SK-N-SH treated with all-trans-retinoic acid at 6 μM for 48 hours (cell line): ENCODE data around the gene C13orf46.

ENCODE experiments used
- ATAC-seq: fragments of 200-7000 bp; cut with Tn5 transposase; 3 replicates; pipeline ENCODE4 v1.9.1; 2020; ENCODE audit warnings: mild to moderate bottlenecking, moderate library complexity
- ARNTL ChIP-seq: fragments of 450-650 bp; formaldehyde crosslinking; IDR thresholded peaks from 2 replicates; pipeline ENCODE4 v1.5.0; 2020; ENCODE audit warnings: low read depth, mild to moderate bottlenecking, moderate library complexity, borderline replicate concordance
- BACH2 ChIP-seq: fragments of 250-450 bp; sonication (Bioruptor Pico); IDR thresholded peaks from 2 replicates; pipeline ENCODE4 v1.9.0; 2021; ENCODE audit warnings: mild to moderate bottlenecking, borderline replicate concordance
- CSDC2 ChIP-seq: fragments of 250-450 bp; sonication (Bioruptor Pico); IDR thresholded peaks from 2 replicates; pipeline ENCODE4 v1.5.0; 2020; ENCODE audit warnings: mild to moderate bottlenecking, moderate library complexity
- ESRRG ChIP-seq: fragments of 250-450 bp; sonication (Bioruptor Pico); IDR thresholded peaks from 2 replicates; pipeline ENCODE4 v1.6.1; 2021; ENCODE audit warnings: mild to moderate bottlenecking
- GLIS3 ChIP-seq: fragments of 250-450 bp; sonication (Bioruptor Pico); IDR thresholded peaks from 2 replicates; pipeline ENCODE4 v1.5.0; 2020; ENCODE audit warnings: mild to moderate bottlenecking, moderate library complexity
- ISL1 ChIP-seq: fragments of 250-450 bp; sonication (Bioruptor Pico); IDR thresholded peaks from 2 replicates; pipeline ENCODE4 v2.1.2; 2022; ENCODE audit warnings: mild to moderate bottlenecking, moderate library complexity
- PPARA ChIP-seq: fragments of 250-450 bp; sonication (Bioruptor Pico); IDR thresholded peaks from 2 replicates; pipeline ENCODE4 v1.5.0; 2020; ENCODE audit warnings: mild to moderate bottlenecking, borderline replicate concordance
- SNAI2 ChIP-seq: fragments of 250-450 bp; sonication (Bioruptor Pico); IDR thresholded peaks from 2 replicates; pipeline ENCODE4 v1.5.0; 2020; ENCODE audit warnings: mild to moderate bottlenecking, moderate library complexity
- TCF4 ChIP-seq: fragments of 250-450 bp; sonication (Bioruptor Pico); IDR thresholded peaks from 2 replicates; pipeline ENCODE4 v1.8.0; 2021; ENCODE audit warnings: mild to moderate bottlenecking, moderate library complexity, borderline replicate concordance
- TOX ChIP-seq: fragments of 250-450 bp; sonication (Bioruptor Pico); IDR thresholded peaks from 2 replicates; pipeline ENCODE4 v1.8.0; 2021; ENCODE audit warnings: mild to moderate bottlenecking, moderate library complexity, borderline replicate concordance
- ZC3H10 ChIP-seq: fragments of 250-450 bp; sonication (Bioruptor Pico); IDR thresholded peaks from 2 replicates; pipeline ENCODE4 v1.5.1; 2021; ENCODE audit warnings: mild to moderate bottlenecking, moderate library complexity
- ZFP3 ChIP-seq: fragments of 250-450 bp; sonication (Bioruptor Pico); IDR thresholded peaks from 2 replicates; pipeline ENCODE4 v1.5.0; 2020; ENCODE audit warnings: mild to moderate bottlenecking, moderate library complexity
- ZNF565 ChIP-seq: fragments of 450-650 bp; formaldehyde crosslinking; conservative IDR thresholded peaks from 2 replicates; pipeline ENCODE4 v1.5.0; 2020; ENCODE audit warnings: low read depth, mild to moderate bottlenecking, moderate library complexity
- ZNF70 ChIP-seq: fragments of 450-650 bp; formaldehyde crosslinking; IDR thresholded peaks from 2 replicates; pipeline ENCODE4 v1.5.0; 2020; ENCODE audit warnings: mild to moderate bottlenecking, moderate library complexity
- ZNF8 ChIP-seq: fragments of 450-650 bp; formaldehyde crosslinking; IDR thresholded peaks from 2 replicates; pipeline ENCODE4 v1.5.0; 2020; ENCODE audit warnings: mild to moderate bottlenecking, moderate library complexity
- TF ChIP-seq, protein P1 (sequence below): fragments of 250-450 bp; sonication (Bioruptor Pico); IDR thresholded peaks from 2 replicates; pipeline ENCODE4 v1.8.0; 2021; ENCODE audit warnings: low read depth, mild to moderate bottlenecking, moderate library complexity, borderline replicate concordance
- TF ChIP-seq, protein P2 (sequence below): fragments of 250-450 bp; sonication (Bioruptor Pico); IDR thresholded peaks from 2 replicates; pipeline ENCODE4 v1.5.1; 2020; ENCODE audit warnings: low read depth, mild to moderate bottlenecking, moderate library complexity
- TF ChIP-seq, protein P3 (sequence below): fragments of 250-450 bp; sonication (Bioruptor Pico); IDR thresholded peaks from 2 replicates; pipeline ENCODE4 v1.5.0; 2020; ENCODE audit warnings: mild to moderate bottlenecking, moderate library complexity
- TF ChIP-seq, protein P4 (sequence below): fragments of 250-450 bp; sonication (Bioruptor Pico); IDR thresholded peaks from 2 replicates; pipeline ENCODE4 v1.5.1; 2021; ENCODE audit warnings: mild to moderate bottlenecking, moderate library complexity

Gene C13orf46

DNA sequence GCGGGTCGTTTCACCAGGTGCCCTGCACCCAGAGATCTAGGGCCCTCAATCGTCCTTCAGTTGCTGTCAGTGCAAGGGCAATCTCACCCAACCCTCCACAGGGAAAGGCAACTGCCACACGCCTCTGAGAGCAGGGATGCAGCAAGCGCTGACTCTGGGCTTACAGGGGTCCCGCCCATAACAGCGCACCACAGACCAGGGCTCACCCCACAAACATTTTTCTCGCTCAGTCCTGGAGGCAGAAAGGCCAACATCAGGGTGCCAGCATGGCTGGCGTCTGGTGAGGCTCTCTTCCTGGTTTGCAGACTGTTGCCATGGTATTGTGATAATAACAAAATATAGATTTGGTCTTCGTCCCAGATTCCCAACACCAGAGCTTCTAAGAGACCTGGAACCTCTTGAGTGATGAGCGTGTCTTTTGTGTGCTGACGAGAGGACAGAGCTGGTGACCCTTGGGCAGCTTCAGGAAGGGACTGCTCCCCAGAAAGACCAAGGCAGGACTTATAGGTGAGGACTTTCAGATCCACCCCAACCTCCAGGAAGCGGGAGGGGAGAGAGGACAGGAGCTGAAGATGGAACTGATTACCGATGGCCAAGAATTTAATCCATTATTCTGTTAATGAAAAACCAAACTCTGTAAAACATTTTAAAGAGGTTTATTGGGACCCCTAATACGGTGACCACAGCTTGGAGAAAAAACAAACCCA lies 51.3 kb downstream of the C13orf46 start:
- TF ChIP-seq SNAI2 (CRISPR knock-in tag), result no peak
- TF ChIP-seq GLIS3 (CRISPR knock-in tag), result no peak
- no peak for TF ChIP-seq ZNF565 (CRISPR knock-in tag)
- no peak for TF ChIP-seq TCF4 (CRISPR knock-in tag)
- TF ChIP-seq ESRRG (CRISPR knock-in tag), result no peak
- TF ChIP-seq, protein P1, sequence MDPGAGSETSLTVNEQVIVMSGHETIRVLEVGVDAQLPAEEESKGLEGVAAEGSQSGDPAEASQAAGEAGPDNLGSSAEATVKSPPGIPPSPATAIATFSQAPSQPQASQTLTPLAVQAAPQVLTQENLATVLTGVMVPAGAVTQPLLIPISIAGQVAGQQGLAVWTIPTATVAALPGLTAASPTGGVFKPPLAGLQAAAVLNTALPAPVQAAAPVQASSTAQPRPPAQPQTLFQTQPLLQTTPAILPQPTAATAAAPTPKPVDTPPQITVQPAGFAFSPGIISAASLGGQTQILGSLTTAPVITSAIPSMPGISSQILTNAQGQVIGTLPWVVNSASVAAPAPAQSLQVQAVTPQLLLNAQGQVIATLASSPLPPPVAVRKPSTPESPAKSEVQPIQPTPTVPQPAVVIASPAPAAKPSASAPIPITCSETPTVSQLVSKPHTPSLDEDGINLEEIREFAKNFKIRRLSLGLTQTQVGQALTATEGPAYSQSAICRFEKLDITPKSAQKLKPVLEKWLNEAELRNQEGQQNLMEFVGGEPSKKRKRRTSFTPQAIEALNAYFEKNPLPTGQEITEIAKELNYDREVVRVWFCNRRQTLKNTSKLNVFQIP, result no peak
- TF ChIP-seq ARNTL, result no peak
- TF ChIP-seq TOX, result no peak
- no peak for TF ChIP-seq ZFP3 (CRISPR knock-in tag)
- TF ChIP-seq, protein P2, sequence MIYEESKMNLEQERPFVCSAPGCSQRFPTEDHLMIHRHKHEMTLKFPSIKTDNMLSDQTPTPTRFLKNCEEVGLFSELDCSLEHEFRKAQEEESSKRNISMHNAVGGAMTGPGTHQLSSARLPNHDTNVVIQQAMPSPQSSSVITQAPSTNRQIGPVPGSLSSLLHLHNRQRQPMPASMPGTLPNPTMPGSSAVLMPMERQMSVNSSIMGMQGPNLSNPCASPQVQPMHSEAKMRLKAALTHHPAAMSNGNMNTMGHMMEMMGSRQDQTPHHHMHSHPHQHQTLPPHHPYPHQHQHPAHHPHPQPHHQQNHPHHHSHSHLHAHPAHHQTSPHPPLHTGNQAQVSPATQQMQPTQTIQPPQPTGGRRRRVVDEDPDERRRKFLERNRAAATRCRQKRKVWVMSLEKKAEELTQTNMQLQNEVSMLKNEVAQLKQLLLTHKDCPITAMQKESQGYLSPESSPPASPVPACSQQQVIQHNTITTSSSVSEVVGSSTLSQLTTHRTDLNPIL, result no peak
- TF ChIP-seq, protein P3, sequence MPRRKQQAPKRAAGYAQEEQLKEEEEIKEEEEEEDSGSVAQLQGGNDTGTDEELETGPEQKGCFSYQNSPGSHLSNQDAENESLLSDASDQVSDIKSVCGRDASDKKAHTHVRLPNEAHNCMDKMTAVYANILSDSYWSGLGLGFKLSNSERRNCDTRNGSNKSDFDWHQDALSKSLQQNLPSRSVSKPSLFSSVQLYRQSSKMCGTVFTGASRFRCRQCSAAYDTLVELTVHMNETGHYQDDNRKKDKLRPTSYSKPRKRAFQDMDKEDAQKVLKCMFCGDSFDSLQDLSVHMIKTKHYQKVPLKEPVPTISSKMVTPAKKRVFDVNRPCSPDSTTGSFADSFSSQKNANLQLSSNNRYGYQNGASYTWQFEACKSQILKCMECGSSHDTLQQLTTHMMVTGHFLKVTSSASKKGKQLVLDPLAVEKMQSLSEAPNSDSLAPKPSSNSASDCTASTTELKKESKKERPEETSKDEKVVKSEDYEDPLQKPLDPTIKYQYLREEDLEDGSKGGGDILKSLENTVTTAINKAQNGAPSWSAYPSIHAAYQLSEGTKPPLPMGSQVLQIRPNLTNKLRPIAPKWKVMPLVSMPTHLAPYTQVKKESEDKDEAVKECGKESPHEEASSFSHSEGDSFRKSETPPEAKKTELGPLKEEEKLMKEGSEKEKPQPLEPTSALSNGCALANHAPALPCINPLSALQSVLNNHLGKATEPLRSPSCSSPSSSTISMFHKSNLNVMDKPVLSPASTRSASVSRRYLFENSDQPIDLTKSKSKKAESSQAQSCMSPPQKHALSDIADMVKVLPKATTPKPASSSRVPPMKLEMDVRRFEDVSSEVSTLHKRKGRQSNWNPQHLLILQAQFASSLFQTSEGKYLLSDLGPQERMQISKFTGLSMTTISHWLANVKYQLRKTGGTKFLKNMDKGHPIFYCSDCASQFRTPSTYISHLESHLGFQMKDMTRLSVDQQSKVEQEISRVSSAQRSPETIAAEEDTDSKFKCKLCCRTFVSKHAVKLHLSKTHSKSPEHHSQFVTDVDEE (CRISPR knock-in tag), result no peak
- no peak for TF ChIP-seq ZNF70
- TF ChIP-seq, all 23 proteins: peak for 0
- no peak for ATAC-seq

DNA sequence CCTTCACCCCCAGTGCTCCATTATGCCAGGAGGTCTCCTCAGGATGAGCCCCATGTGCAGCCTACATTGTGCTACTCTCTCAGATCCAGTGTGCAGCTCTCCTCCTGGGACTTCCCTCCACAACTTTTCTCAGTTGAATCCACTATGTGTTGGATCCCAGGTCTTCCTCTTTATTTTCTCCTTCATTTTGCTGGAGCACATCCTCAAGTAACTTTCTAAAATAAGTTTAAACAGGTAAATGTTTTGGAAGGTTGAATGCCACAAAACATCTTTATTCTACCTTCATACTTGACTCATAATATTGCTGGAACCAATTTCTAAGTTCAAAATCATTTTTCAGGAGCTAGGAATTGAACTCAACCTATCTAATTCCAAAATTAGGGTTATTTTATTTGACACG lies 52.1 kb downstream of the C13orf46 start:
- no peak for ATAC-seq
- TF ChIP-seq ARNTL, result no peak
- TF ChIP-seq, protein P4, sequence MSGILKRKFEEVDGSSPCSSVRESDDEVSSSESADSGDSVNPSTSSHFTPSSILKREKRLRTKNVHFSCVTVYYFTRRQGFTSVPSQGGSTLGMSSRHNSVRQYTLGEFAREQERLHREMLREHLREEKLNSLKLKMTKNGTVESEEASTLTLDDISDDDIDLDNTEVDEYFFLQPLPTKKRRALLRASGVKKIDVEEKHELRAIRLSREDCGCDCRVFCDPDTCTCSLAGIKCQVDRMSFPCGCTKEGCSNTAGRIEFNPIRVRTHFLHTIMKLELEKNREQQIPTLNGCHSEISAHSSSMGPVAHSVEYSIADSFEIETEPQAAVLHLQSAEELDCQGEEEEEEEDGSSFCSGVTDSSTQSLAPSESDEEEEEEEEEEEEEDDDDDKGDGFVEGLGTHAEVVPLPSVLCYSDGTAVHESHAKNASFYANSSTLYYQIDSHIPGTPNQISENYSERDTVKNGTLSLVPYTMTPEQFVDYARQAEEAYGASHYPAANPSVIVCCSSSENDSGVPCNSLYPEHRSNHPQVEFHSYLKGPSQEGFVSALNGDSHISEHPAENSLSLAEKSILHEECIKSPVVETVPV (CRISPR knock-in tag), result no peak
- TF ChIP-seq ZNF565 (CRISPR knock-in tag), result no peak
- TF ChIP-seq, protein P3 (CRISPR knock-in tag), result no peak
- no peak for TF ChIP-seq ZNF70
- TF ChIP-seq ZC3H10, result no peak
- no peak for TF ChIP-seq ISL1 (CRISPR knock-in tag)
- TF ChIP-seq SNAI2 (CRISPR knock-in tag), result no peak
- no peak for TF ChIP-seq CSDC2
- TF ChIP-seq BACH2 (CRISPR knock-in tag), result no peak
- TF ChIP-seq ZFP3 (CRISPR knock-in tag), result no peak
- TF ChIP-seq, protein P2, result no peak
- TF ChIP-seq PPARA, result no peak
- TF ChIP-seq, protein P1, result no peak
- no peak for TF ChIP-seq ZNF8 (CRISPR knock-in tag)
- no peak for TF ChIP-seq TCF4 (CRISPR knock-in tag)
